BJ (cell line): ENCODE measurements around the gene FHOD3. TPM values are rescaled to one million over a fixed set of nuclear protein-coding genes. Genes with fewer than 3 reads are reported as not detected.

ENCODE experiments used
- CTCF ChIA-PET: fragments of 350-600 bp; formaldehyde crosslinking; extraction: SDS; loops from one replicate; lab custom pipeline; 2021; ENCODE audit warnings: antibody characterized with exemption, inconsistent platforms; lab: Yijun Ruan, JAX
- POLR2A ChIA-PET: fragments of 300-600 bp; sonication (Branson Sonifier 250); formaldehyde crosslinking; extraction: SDS; loops from one replicate; lab custom pipeline; 2021; ENCODE audit warnings: antibody characterized with exemption; lab: Charles Lee
- DNase-seq: peaks from one replicate; pipeline ENCODE4 v3.0.0-alpha.2; 2011; ENCODE audit warnings: low read depth
- H3K27me3 ChIP-seq: 2 replicates; pipeline ENCODE4 v1.6.0; 2011; ENCODE audit warnings: low read length; ENCODE audit not compliant: control insufficient read depth, insufficient read depth
- H3K36me3 ChIP-seq: 2 replicates; pipeline ENCODE4 v1.5.1; 2011; ENCODE audit warnings: low read length; ENCODE audit not compliant: control insufficient read depth, insufficient read depth
- H3K4me3 ChIP-seq: 2 replicates; pipeline ENCODE4 v1.5.1; 2011; ENCODE audit warnings: low read depth, mild to moderate bottlenecking, control low read depth, low read length
- polyA plus RNA-seq: library from polyadenylated mRNA; depleted of rRNA; stranded (reverse); fragments of >200 nt; gene quantifications from 2 replicates; pipeline ENCODE4 v1.2.3, GENCODE V29; 2011
- TF ChIP-seq, protein P1 (sequence below): IDR thresholded peaks from 2 replicates; pipeline ENCODE4 v1.5.1; 2011; ENCODE audit warnings: low read depth, mild to moderate bottlenecking, control low read depth, inconsistent platforms, low read length, moderate library complexity; ENCODE audit not compliant: insufficient read depth

FHOD3 gene
- polyA plus RNA-seq, 1 experiment: 24.6 TPM

DNA sequence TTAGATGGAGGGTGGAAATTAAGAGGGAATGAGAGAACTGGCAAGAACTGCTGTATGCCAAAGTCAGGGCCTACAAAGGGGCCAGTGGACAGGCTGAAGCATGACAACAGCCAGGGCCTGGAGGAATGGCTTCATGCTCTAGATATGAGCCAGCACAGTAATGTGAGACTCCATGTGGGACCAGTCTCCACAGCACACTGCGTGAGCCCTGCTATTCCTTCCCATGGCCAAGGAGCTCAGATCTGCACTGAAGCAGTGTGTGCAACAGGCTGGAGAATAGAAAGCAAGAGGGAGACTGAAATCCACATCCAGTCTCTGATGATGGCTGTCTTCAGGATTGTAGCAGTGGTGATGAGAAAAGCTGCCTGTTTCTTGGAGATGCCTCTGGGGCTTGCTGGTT, 368.4 kb downstream of the FHOD3 start:
- ChIA-PET CTCF (interaction anchor here (1.7 kb wide), 1 partner anchor 22 kb away, joined by 6 read pairs; no protein-coding TSS in a partner anchor), POLR2A (no interaction called here)
- Histone ChIP-seq H3K4me3 (no peak overlapping the region), H3K36me3 (no peaks in the 10 kb centered on the region), H3K27me3 (no peaks in the 10 kb centered on the region)
- TF ChIP-seq, protein P1, sequence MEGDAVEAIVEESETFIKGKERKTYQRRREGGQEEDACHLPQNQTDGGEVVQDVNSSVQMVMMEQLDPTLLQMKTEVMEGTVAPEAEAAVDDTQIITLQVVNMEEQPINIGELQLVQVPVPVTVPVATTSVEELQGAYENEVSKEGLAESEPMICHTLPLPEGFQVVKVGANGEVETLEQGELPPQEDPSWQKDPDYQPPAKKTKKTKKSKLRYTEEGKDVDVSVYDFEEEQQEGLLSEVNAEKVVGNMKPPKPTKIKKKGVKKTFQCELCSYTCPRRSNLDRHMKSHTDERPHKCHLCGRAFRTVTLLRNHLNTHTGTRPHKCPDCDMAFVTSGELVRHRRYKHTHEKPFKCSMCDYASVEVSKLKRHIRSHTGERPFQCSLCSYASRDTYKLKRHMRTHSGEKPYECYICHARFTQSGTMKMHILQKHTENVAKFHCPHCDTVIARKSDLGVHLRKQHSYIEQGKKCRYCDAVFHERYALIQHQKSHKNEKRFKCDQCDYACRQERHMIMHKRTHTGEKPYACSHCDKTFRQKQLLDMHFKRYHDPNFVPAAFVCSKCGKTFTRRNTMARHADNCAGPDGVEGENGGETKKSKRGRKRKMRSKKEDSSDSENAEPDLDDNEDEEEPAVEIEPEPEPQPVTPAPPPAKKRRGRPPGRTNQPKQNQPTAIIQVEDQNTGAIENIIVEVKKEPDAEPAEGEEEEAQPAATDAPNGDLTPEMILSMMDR: no peak
- DNase-seq: no peak

DNA sequence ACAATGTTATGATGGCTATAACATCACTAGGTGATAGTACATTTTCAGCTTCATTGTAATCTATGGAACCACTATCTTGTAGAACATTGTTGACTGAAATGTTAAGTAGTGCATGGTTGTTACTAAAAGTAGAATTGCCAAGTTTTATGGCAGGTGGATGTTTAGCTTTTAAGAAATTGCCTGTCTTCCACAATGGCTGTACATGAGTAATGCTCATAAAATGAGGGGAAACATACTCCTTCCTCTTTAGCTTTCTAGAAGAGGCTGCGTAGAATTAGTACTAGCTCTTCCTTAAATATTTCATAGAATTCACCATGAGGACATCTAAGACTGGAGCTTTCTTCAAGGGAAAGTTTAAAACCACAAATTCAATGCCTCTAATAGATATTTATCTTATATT, 370.3 kb downstream of the FHOD3 start:
- ChIA-PET CTCF (interaction anchor here (1.9 kb wide), 1 partner anchor 20 kb away, joined by 8 read pairs; no protein-coding TSS in a partner anchor), POLR2A (no interaction called here)

DNA sequence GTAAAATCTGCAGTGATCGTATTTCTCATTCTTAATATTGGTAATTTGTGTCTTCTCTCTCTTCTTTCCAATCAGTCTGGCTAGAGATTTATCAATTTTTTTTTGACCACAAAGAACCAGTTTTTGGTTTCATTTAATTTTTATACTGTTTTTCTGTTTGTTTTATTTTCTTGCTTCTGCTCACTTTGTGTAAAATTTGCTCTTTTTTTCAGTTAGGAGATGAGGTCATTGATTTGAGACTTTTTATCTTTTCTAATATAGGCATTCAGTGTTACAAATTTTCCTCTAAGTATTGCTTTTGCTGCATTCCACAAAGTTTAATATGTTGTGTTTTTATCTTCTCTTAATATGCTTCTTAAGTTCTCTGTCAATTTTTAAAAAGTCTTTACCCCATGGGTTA, 370.8 kb downstream of the FHOD3 start:
- TF ChIP-seq, protein P1: no peak
- no peaks in the 10 kb centered on the region for H3K36me3 ChIP-seq
- ChIA-PET POLR2A (no interaction called here), CTCF (interaction anchor here (1.9 kb wide), 1 partner anchor 20 kb away, joined by 8 read pairs; no protein-coding TSS in a partner anchor)
- H3K4me3 ChIP-seq: no peak overlapping the region
- no peak for DNase-seq
- H3K27me3 ChIP-seq: no peaks in the 10 kb centered on the region

More for the DNA sequence above, 370.3 kb downstream of the FHOD3 start:
- Histone ChIP-seq H3K4me3 (no peak overlapping the region), H3K36me3 (no peaks in the 10 kb centered on the region), H3K27me3 (no peaks in the 10 kb centered on the region)
- TF ChIP-seq, protein P1: no peak
- DNase-seq: no peak

DNA sequence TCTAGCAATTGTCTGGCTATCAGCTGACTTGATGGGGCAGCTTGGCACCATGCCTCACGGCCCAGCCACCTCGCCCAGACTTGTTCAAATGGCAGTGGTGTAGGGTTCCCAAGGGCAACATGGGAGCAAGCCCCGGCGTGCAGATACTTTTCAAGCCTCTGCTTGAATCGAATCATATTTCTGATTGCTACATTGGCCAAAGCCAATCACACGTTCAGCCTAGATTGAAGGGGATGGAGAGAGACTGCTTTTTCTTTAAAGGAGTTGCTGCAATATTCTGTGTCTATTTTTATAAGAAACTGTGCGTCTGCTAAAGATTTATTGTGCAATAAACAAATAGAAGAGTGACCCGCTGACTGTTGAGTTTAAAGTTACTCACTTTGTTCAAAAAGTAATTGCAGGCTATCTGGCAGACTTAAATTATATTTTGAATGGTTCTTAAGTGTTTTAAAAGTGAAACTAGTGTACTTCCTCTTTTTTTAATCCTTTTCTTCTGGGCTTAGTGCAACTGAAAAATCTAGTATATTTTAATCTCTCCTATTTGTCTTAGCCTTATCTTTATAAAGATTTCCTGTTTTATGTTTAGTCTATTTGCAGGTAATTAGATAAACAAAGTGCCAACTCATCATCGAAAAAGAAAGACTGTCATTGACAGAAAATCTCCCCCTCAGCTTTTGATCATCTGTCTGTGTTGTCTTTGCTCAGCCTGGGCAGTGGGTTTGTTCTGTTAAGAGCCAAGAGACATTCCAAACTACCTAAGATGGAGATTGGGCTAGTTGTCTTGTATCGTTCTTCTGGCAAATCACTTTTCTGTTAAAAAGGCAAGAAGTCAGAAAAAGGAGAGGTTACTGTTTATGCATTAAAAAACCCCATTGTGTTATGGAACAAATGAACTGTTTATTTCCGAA, 375.2 kb downstream of the FHOD3 start:
- peak; percentile 49 for DNase-seq
- Histone ChIP-seq H3K4me3 (no peak overlapping the region), H3K27me3 (no peaks in the 10 kb centered on the region), H3K36me3 (no peaks in the 10 kb centered on the region; the same call in 1 of the 2 replicates)
- TF ChIP-seq, protein P1: no peak
- ChIA-PET POLR2A (no interaction called here), CTCF (interaction anchor here (1.0 to 1.2 kb wide), 2 partner anchors 13 to 14 kb away, joined by 3 read pairs; no protein-coding TSS in a partner anchor)

DNA sequence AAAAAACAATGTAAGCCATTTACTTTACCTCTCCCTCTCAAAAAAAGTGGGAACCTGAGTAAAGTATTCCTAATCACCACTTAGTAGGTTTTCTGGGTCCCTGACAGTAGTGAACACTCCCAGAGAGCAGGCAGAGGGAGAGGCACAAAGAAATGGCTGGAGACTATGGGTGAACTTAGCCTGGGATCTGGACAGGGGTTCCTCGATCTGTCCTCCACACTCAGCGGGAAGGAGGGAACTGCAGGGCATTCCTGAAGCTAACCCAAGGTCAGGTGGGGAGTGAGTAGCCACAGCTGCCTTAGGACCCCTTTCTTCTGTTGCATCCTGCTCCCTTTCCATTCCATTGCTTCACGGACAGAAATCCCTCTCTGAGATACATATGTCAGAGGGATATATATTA, 375.9 kb downstream of the FHOD3 start:
- ChIA-PET CTCF (no interaction called here), POLR2A (no interaction called here)
- TF ChIP-seq, protein P1: no peak
- no peak for DNase-seq
- Histone ChIP-seq H3K27me3 (no peaks in the 10 kb centered on the region), H3K4me3 (no peak overlapping the region), H3K36me3 (no peaks in the 10 kb centered on the region; the same call in 1 of the 2 replicates)
